VCaP (cell line): ENCODE results near the gene GIPC1.

Source experiments
- H3K27ac ChIP-seq: fragments of 450-650 bp; 2 replicates; pipeline ENCODE4 v1.5.1; 2017
- TF ChIP-seq, protein P1 (sequence below): fragments of 450-650 bp; conservative IDR thresholded peaks from 2 replicates; pipeline ENCODE4 v1.5.1; 2017; ENCODE audit warnings: mild to moderate bottlenecking, moderate library complexity

GIPC1 gene

DNA sequence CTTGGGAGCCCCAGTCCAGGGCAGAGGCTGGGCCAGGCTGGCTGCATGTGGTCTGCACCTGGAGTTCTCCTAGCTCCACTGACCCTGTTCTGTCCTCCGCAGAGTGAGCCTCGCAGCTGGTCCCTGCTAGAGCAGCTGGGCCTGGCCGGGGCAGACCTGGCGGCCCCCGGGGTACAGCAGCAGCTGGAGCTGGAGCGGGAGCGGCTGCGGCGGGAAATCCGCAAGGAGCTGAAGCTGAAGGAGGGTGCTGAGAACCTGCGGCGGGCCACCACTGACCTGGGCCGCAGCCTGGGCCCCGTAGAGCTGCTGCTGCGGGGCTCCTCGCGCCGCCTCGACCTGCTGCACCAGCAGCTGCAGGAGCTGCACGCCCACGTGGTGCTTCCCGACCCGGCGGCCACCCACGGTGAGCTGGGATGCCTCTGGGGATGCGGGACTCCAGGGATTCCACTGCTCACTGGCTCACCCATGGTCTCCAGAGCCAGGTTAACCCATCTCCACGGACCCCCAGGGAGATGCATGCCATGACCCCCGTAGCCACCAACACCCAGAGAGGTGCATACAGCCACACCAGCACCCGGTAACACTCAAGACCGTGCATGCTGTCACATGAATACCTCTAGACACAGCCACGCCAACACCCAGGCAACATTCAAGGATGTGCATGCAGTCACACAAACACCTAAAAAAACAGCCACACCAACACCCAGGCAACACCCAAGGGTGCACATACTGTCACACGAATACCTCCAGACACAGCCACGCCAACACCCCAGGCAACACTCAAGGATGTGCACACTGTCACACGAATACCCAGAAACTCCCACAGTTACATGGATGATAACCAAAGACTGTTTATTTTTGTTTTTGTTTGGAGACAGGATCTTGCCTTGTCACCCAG is 54.6 kb downstream of the GIPC1 start:
- TF ChIP-seq, protein P1, sequence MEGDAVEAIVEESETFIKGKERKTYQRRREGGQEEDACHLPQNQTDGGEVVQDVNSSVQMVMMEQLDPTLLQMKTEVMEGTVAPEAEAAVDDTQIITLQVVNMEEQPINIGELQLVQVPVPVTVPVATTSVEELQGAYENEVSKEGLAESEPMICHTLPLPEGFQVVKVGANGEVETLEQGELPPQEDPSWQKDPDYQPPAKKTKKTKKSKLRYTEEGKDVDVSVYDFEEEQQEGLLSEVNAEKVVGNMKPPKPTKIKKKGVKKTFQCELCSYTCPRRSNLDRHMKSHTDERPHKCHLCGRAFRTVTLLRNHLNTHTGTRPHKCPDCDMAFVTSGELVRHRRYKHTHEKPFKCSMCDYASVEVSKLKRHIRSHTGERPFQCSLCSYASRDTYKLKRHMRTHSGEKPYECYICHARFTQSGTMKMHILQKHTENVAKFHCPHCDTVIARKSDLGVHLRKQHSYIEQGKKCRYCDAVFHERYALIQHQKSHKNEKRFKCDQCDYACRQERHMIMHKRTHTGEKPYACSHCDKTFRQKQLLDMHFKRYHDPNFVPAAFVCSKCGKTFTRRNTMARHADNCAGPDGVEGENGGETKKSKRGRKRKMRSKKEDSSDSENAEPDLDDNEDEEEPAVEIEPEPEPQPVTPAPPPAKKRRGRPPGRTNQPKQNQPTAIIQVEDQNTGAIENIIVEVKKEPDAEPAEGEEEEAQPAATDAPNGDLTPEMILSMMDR: no peak
- no peak overlapping the region for H3K27ac ChIP-seq

DNA sequence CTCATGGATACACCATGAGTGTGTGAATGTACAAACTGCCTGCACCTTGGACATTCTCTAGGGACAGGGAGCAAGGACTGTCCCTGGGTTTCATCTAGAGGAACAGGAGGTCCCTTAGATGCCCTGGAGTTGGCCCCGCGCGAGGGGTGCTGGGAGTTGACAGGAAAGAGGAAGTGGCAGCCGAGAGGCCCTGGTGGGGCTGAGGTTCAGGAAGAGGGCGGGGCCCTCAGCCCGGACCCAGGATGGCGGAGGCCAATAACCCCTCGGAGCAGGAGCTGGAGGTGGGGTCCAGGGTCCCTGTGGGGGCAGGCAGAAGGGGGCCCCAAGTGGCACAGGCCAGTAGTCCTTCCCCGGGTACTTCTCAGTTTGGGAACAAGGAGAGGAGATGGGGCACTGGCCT is 55.9 kb downstream of the GIPC1 start:
- TF ChIP-seq, protein P1: no peak
- H3K27ac ChIP-seq: no peak overlapping the region

DNA sequence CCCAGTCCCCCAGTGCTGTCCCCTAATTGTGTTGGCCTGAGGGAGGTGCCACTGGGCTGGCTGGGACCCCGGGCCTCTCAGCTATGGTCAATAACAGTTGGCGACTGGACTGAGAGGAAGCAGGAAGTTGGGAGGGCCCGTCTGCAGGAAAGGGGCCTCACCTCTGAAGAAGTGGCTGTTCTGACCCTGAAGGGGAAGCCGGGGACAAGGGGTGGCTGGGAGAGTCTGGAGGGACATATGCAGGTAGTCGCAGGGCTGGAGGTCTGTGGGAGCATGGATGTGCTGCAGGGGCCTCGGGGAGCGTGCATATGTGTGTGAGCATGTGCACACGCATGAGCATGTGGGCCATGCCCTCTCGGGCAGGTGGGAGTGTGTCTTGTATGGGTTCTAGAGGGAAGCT is 56.9 kb downstream of the GIPC1 start:
- H3K27ac ChIP-seq: no peak overlapping the region
- TF ChIP-seq, protein P1: no peak

DNA sequence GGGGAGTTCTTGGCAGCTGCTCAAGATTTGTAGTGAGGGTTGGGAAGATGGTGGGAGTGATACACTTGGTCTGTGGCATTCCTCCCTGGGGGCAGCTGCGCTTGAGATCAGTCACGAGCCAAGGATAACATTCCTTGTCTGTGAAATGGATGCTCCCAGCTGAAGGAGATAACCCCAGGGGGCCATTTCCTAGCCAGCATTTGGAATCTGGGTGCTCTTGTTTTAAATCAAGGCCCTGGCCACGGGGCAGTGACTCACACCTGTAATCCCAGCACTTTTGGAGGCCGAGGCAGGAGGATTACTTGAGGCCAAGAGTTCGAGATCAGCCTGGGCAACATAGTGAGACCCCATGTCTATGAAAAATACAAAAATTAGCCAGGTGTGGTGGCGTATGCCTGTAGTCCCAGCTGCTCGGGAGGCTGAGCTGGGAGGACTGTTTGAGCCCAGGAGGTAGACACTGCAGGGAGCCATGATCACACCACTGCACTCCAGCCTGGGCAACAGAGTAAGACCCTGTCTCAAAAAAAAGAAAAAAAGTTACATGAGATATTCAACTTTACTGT is 58.3 kb downstream of the GIPC1 start:
- H3K27ac ChIP-seq: no peak overlapping the region
- TF ChIP-seq, protein P1: no peak

GRCh38 chr19:14435320-14436050 is 60.4 kb downstream of the GIPC1 start:
- TF ChIP-seq, protein P1: no peak

DNA sequence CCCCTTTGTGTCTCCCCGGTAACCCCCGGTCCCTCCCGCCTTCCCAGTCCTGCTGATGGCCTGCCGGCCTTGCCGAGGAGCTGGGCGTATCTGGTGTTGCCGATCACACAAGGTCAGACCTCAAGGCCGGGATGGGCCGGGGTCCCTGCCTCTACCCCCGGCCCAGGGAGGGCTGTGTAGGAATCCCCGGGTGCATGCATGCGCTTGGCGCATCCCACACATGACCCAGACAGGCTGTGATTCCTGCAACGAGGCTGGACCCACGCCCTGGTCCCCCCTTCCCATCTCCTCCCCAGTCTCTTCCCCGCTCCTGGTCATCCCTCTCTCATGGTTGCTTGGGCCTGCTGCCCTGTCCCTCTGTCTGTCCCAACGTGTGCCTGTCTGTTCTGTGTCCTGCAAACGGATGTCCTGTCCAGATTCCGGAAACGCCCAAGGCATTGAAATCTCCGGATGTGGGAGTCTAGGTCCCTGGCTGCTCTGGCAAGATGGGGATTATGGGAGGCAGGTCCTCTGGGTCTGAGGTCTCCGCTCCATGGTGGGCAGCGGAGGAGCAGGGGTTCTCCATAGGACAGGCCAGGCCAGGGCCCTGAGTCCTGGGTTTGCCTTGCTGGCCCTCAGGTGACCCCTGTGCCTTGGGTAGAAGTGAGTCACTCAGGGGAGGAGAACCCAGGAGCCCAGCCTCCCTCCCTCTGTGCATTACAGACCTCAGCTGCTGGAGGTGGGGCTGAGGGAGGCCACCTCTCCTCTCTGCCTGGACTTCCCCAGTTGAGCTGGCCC is 61.2 kb downstream of the GIPC1 start:
- H3K27ac ChIP-seq: peak overlapping the region; percentile 95
- TF ChIP-seq, protein P1: no peak; the same call in 1 of the 2 replicates

More at GRCh38 chr19:14435320-14436050, 60.4 kb downstream of the GIPC1 start:
- peak overlapping the region; percentile 95 for H3K27ac ChIP-seq
